Frontal cortex (tissue), 4 donors: Measurements from ENCODE around the gene CABCOCO1. TPM values are rescaled to one million over a fixed set of nuclear protein-coding genes. Genes with fewer than 3 reads are reported as not detected.
A peak's percentile ranks its signal among the peaks of the same experiment; 100 is the strongest.

ENCODE experiments used
- DNase-seq, 2 donors: peaks; one replicate each; pipeline ENCODE4 v3.0.0; 2012; ENCODE audit warnings: low spot score in 2 of 2
- FAIRE-seq: peaks from 2 replicates; lab custom pipeline; 2012; peaks lifted over from hg19 to GRCh38; lab: Jason Lieb, UNC
- total RNA-seq: library from RNA; depleted of rRNA; stranded (reverse); fragments of >200 nt; gene quantifications from one replicate; pipeline ENCODE4 v1.2.3, GENCODE V29; 2014
- donor health status: control.
- donor health status: control.
- donor health status: control.

CABCOCO1 gene
- total RNA-seq, 1 donor from 2014 or later, result 4.9 TPM

DNA sequence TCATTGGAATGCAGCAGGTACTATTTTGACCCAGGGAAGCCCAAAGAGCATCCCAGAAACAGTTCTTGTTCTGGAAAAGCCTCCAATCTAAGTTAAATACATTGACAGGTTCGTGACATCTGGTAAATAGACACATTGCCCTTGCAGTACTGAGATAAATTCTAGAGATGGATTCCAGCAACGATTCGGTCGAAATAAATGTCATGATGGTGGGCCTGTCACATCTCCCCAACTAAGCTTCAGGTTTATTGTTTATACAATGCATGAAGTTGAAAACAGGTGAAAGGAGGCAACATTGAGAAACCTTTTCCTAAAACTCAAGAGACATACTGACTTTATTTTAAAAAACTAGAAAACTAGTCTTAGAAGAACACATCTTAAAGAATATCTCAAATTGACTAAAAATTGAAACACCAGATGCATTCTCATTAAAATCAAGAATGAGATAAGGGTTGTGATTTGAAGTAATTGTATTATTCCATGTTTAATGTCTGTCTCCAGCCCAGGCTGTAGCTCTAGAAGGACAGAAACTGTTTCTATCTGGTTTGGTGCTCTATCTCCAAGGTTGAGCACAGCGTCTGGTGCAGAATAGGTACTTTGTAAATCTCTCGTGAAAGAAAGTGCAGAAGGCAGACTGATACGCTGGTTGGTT is 114.0 kb downstream of the CABCOCO1 start:
- no peak for DNase-seq
- no peak for FAIRE-seq

DNA sequence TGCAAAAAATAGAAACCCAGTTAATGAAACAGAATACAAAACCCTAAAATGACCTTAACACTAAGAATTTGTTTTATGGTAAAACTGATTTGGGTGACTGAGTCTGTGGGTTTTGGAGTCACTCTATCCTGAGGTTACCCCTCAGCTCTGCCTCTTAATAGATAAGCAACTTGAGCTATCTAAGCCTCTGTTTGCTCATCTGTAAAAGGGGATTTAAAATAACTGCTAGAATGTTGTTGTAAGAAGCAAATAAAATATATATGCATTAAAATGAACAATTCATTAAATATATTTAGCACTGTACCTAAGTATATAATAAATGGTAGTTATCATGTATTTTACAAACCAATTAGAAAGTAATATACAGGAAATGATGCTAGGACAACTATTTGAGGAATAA is 115.4 kb downstream of the CABCOCO1 start:
- DNase-seq, result no peak
- FAIRE-seq, result no peak

DNA sequence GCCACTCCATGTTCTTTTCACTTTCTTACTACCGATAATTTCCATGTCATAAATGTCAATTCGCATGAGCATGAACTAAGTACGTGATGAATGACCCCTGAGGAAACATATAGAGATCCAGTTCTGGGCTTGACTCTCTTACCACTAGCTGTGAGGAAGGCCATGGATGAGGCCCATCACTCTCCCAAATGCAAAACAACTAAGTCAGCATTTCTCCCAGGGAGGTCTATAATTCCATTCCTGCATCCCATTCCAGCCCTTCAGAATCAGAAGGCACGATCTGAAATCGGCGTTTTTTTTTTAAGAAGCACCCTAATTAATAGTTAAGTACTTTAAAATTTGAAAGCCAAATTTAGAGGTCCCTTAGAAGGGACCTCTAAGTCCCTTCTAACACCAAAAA is 116.5 kb downstream of the CABCOCO1 start:
- FAIRE-seq (no peak), DNase-seq (no peak)

DNA sequence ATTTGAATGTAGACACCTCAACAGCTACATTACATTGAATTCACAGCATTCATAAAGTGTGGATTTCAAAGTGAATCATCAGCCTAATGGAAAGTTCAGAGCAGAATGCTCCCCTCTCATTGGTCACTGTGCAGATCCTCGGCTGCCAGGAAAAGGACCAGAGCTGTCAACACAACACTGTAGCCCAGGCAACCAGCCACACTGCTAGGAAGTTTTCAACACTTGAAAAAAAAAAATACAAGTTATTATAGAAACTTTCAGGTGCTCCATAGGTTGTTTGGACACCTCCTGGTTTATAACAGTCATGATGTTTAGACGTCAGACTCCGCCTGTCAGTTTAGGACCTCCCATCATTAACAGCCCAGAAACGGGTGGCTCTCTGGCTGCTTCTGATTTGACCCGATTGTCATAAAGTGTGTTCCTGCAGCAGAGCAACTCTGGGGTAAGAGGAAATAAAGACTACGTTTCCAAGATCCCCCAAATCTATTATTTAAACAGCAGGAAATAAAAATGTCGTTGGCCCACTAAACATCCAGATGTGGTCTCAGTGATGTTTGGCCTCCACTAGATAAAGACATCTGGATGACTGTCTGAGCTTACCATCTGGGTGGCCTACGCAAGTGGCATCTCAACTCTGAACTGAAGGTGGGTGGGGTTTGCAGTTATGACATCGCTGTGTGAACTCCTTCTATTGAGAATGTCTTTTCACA is 117.4 kb downstream of the CABCOCO1 start:
- DNase-seq, result no peak
- FAIRE-seq, result no peak

DNA sequence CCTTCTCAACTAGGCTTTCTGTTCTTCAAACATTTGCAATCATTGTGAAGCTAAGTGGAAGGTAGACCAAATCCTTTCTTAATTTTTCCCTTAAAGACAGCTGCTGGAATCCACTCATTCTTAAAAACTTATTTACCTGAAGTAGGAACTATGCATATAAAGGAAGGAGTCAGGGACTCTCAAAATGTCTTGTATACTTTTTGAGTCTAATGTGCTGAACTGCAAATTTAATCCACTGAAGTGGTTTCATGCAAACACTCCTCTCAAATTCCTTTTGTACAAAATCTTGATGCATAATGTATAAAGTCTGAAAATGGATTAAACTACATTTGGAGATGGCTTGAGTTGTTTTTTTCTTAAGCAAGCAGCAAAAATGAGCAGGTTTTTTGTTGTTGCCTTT is 118.0 kb downstream of the CABCOCO1 start:
- DNase-seq (no peak), FAIRE-seq (no peak)

DNA sequence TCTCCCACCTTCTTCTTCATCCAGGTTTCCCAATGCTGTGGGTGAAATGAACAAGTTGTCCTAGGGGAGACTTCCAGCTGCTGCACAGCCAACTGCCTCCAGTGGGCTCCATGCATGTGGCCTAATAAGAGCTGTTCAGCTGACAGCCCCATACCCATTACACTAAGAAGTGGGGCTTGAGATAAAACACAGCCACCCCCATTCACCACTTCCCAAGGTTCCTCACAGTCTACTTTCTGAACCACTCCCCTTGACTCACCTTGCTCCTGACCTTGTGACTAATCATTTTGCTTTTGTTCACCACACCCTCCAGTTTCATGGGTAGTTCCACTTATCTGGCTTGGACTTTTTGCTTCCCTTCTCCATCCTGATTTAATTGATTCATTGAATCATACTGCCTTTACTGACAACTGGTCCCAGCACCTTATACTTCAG is 119.3 kb downstream of the CABCOCO1 start:
- no peak for DNase-seq
- FAIRE-seq, result no peak

DNA sequence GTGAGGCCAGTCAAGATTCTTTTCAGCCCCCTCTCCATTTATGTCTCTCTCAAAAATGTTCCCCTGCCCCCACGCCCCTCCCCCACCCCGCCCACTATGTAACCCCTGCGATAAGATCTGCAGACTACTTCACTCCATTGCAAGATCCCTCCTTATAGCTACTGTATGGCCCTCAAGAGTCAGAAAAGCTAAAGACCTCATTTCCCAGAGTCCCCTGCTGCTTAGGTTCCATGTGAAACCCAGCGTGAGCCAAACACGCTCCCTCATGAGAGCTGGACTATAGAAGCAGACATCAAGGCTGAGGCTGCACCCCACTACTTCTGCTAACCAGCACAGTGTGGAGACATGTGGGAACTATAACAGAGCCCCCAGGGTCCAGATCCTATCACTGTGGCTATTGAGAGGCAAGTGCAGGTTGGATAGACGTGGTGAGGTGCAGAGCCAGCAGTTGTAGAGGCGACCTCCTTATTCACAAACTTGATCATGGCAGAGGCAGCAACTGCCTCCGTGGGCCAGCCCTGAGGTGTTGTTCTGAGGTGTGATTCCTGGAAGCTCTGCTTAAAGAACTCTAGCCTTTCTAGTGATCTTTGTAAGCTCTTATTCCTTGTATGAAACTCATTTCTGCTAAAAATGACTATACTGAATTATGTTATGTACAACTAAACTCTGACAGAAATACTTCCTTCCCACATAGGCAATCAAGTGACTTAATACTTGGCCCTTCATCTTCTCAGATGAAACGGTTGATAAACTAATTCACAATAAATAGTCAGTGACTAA is 121.8 kb downstream of the CABCOCO1 start:
- FAIRE-seq, result no peak
- no peak for DNase-seq

DNA sequence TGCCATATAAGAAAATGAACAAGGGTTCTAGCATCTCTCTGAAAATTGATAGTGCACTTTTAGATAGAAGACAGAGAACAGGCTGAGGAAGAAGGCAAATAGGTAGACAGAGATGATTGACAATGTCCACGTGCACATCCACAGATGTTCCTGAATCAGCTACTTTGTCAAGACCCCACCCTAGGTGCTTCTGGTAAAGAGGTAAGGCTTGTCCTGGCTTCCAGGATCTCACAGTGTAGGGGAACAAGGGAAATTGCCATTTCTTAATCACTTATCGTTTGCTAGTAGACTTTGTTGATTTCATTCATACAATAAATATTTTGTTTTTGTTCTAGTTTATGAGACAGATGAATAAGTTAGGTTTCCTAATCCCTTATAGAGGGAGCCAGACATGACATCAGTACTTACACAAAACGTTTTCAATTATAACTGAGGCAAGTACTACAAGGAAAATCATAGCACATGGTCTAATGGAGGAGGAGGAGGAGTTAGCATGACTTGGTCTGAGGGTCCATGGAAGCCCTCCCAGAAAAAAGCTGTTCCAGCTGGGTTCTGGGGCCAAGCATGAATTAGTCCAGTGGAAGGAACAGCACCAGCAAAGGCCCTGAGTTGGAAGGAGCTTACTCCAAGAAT is 122.9 kb downstream of the CABCOCO1 start:
- FAIRE-seq (no peak), DNase-seq (no peak)

DNA sequence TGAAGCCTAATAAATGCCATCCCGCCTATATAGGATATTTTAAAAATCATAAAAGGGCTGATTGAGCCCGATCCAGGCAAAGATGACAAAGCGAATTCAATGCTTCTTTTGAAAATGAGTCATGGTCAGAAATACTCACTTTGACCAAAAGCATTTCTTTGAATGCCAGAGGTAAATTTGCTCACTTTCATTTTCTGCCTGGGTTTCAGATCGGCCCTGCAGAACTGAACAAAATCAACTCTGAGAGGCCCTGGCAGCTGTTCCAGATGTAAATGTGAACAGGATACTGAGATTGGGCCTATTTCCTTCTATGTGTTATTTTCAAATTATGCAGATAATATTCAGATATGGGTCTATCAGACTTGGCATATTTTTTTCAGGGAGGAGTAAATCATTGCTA is 124.0 kb downstream of the CABCOCO1 start:
- FAIRE-seq (no peak), DNase-seq (peak in 1 of 2 donors; percentile 25)

DNA sequence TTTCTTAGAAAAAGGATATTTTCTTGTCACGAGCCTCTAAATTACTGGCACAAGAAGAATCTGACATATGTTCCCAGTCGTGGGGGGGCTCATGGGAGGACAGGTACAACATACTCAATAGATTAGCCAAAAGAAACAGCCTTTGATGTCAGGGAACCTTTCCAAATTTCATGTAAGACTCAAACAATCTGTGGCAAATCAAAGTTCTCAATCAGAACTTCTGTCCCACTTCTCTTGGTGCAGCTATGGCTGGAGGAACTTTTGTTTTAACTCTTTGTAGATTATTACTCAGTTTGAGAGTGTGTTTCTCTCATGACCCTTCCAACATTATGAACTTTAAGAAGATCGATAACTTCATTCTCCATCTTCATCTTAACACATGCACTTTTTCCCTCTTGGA is 124.4 kb downstream of the CABCOCO1 start:
- FAIRE-seq (no peak), DNase-seq (no peak)

DNA sequence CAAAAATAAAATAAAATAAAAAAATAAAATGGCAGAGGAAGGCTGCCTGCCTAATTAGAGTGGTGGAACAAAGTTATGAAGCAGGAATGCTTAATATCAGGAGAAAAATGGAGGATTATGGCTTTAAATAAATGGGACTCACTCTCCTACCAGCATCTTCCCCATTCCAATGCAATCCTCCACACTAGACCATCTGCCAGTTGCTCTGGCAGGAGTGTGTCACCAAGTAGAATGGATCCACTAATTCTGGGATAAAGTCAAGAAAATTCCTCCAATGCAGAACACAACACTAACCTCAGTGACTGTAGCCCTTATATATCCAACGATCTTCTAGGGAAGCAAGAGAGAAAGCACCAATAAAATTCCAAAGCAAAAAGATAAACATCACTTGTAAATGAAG is 126.3 kb downstream of the CABCOCO1 start:
- no peak for FAIRE-seq
- no peak for DNase-seq

DNA sequence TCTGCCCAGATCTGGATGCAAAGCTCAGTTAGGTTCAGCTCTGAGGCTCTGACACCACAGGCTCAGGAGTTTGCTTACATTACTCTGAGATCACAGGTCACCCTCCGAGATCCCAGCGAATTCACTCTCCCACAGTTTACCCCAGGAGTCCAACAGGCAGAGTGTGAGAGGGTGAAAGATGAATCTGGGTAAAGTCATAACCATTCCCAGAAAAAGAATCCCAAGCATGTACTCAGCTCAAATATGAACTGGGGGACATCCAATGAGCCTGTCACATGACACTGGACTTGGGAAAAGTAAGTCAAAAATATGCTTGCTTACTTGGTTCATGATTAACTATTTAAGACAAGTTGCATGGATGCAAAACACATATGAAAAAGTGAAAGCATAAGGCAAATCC is 128.5 kb downstream of the CABCOCO1 start:
- no peak for DNase-seq
- no peak for FAIRE-seq

DNA sequence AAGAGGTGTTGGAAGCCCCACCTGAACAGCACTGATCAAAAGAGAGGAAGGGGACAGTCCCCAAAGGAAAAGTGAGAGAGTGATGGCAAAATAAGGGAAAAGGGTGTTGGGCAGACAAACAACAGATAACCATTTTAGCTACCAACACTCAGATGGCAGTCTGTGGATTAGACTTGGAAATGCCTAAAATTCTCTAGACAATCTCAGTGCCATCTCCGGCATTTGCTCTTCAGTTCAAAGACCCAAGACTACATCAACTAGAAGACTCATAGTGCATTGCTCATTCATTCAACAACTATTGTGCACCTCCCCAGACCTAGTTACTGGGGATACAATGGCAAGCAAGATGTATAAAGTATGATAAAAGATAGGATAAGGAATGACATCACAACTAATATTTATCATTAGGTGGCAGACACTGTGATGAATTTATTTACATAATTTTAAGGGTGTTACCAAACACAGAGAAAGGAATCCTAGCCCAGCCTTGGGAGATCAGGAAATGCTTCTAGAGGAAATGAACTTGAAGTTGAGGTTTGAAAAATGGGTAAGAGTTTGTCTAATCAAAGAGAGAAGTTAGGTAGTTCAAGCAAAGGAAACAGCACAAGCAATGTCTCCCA is 129.5 kb downstream of the CABCOCO1 start:
- no peak for DNase-seq
- FAIRE-seq, result no peak

DNA sequence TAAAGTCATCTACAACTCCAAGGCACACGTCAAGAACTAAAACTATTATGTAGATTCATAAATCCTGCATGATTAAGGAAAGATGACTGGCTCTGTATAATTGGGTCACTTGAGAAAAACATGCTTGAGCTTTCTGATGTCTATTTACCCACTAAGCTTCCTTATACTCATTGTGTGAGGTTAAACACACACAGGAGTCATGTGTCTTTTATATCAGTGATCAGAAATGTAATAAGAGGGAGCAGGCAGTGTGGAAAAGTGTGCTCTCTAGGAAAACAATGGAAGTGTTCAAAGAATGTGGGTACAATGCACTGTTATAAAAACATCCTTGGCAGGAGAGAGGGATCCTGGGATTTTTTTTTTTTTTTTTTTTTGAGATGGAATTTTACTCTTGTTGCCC is 130.2 kb downstream of the CABCOCO1 start:
- DNase-seq, result no peak
- no peak for FAIRE-seq

DNA sequence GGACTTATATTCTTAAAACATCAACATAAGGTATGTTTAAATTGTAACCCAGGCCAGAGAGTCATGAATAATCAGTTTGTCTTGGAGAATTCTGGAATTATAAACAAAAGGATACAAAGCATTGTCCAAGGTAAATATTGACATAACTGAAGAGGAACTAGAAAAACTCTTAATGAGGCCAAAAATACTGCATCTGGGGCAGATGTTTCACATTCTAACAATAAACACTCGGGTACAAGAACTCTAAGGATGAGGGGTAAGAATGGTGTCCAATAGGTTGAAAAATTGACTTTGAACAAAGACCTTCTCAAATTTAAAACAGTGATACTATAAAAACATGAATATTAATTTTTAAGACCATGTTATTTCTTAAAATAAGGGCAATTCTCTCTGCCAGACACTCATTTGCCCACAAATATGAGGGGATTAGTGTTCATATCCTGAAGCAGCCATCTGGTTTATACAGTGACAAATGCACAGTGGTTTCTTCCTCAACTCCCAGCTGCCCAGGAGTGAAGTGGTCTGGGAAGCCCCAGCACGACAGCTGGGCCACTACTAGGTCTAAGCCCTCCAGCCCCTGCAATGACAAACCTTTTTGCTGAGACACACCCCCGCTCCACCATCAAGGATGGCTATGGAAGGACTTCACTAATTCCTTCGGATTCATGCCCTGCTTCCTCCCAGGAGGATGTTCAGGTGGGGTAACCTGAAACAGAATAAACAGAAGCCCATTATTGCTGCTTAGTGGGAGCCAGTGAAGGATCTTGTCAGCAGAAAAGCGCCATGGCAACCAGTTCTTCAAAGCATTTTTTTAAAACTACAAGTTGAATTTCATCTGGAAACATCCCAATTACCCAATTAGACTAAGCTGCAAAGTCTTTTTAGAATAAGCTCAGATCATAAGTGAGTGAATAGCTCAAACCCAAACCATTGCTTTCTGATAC is 131.3 kb downstream of the CABCOCO1 start:
- FAIRE-seq (no peak), DNase-seq (no peak)

DNA sequence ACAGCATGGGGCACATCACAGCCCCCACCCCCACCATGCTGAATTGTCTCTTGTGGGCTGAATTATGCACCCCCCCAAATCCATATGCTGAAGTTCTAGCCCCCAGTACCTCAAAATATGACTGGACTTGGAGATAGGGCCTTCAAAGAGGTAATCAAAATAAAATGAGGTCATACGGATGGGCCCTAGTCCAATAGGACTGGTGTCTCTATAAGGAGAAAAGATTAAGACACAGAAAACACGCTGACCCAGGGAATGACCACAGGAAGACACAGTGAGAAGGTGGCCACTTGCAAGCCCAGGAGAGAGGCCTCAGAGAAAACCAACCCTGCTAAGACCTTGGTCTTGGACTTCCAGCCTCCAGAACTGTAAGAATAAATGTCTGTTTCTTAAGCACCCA is 132.4 kb downstream of the CABCOCO1 start:
- DNase-seq, result no peak
- FAIRE-seq, result no peak

DNA sequence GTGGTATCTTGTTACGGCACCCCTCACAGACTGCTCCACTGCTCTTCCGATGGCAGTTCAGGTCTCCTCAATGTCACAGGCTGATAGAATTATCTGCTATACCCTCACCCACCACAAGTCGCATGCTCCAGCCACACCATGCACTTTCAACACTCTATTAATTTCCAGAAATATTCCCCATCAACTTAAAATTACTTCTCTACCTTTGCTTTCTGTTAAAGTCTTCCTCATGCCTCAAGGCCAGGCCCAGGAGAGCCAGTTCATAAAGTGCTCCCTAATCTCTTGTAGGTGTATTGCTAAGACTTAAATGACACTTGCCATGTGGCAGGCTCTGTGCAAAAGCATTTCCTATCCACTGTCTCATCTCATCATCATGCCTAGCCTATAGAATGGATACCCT is 132.8 kb downstream of the CABCOCO1 start:
- DNase-seq (no peak), FAIRE-seq (no peak)

DNA sequence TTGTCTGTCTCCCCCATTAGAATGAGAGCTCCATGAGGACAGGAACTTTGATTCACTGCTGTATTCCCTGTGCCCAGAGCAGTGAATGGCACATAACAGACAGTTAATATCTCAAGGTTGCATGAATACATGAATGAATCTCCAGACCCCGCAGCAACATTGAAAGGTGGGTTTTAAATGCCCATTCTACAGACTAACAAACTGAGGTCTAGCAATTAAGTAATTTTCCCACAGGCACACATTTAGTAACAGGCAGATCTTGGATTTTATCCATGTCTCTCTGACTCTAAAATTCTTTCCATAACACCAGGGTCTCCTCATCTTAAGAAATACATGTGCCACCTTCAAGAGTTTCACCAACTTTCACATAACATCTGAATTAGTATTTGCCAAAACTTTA is 134.1 kb downstream of the CABCOCO1 start:
- DNase-seq, result no peak

More for the DNA sequence above, 134.1 kb downstream of the CABCOCO1 start:
- no peak for FAIRE-seq
